CD4-positive, alpha-beta T cell treated with Interleukin-4 for 4 hours (primary cell): ENCODE data around the gene EEIG1.
A peak's percentile ranks its signal among the peaks of the same experiment; 100 is the strongest.

Experiments
- DNase-seq: peaks from one replicate; pipeline ENCODE4 v3.0.0-alpha.2; 2020

The EEIG1 gene

DNA sequence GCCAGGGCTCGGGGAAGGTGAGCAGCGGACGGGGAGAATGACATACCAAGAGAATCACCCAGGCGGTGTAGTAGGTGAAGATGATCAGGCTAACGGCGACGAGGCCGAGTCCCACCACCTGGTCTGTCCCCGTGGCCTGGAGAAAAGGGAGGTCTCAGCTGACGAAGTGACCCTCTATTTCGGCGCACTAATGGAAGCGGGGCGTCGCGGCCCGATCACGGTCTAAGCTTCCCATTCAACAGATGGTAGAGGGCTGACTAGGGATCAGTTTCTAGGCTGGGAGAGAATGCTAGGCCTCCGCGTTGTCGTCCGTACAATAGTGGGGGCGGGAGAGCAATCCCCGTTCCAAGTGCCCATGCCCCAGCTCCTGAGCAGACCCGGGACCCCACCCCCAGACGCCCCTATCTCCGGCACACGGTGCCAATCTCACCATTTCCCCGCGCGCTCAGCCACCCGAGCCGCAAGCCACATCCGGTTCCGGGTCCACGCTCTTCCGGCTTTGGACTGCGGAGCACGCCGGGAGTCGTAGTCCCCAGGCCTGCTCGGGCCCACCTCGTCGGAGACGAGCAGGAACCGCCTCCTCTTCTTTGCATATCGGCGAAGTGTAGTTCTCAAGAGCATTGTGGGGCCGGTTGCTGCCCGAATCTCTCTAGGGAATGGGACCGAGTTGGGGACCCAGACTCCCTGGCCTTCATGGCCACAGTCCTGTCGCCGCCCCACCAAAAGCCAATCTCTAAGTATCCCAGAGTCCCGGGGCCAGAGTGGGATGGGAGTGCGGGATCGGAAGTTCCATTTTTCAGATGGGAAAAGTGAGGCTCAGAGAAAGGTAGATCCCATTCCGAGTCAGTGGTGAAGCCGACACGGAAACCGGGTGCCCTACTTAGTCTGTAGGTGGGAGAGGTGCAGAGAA lies 43.1 kb downstream of the EEIG1 start, which contains the start of gene DPM2:
Gene DPM2, minus strand, starts transcription at position 467 of the 910 bp plus-strand sequence. Its CDS starts 34 bp downstream, at position 433.
- peak; percentile 84 for DNase-seq

DNA sequence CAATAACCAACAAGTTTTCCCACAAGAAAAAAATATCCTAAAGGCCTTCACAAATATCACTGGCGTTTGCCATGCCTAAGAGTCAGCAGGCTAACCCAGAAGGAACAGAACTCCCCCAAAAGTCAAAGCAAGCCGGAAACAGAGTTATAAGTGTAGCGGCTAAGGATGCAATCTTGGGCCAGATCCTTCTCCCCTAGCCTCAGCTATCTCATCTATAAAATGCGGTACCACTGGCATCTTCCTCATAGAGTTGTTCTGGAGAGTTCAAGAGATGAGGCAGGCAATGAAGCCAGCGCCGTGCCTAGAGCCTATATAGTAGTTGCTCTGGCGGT lies 43.8 kb downstream of the EEIG1 start:
- no peak for DNase-seq

DNA sequence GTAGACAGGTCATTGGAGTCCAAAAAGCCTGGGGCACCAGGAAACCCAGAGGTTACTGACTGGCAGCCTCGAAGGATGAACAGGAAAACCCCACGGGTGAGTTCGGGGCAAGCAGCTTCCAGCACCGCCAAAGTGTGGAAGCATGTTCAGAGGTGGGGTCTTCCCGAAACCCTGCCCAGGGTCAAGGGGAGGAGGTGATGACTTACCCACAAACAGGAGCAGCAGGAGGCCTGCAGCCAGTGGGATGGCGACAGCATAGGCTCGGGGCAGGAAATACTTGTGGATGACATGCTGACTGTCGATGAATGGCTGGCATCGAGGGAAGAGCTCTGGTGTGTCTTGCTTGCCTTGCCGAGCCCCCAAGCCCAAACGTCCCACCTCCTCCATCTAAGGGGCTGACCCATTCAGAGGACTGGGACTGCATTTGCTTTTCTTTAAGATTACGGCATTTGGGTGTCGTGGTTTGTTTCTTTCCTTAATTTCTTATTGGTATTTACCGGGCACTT lies 44.4 kb downstream of the EEIG1 start:
- DNase-seq: no peak

DNA sequence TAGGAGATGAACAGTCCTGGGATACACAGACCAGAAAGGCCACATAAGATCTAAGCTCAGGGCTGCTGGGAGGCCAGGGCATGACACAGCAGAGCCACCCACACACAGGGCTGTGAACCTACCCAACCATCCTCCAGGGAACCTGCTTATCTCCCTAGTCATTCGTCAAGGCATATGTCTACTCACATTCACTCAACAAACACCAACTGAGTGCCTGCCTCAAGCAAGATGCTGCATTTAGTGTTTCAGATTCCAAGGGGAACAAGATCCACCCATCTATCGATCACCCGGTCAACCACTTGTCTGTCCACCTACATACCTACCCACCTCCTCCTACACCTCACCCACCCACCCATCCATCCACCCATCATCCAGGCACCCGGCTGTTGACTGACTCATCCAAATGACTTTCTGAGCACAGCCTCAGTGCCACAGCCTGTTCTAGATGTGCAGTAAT lies 45.0 kb downstream of the EEIG1 start:
- no peak for DNase-seq

DNA sequence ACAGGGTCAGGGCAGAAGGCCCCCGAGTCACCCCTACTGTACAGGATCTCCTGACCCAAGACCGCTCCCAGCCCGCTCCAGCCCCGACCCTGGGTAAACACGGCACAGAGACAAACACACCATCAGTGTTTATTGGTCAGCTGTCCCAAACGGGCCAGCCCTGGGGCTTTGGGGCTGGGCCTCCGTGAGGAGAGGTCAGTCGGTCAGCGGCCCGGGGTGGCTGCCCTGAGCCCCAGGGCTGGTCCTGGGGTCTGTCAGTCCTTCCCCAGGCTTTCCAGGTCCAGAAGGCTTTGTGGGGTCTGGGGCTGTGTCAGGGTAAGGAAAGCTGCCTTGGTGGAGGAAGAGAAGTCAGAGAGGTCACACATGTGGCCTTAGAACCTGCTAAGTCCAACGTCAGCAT lies 45.8 kb downstream of the EEIG1 start:
- no peak for DNase-seq

DNA sequence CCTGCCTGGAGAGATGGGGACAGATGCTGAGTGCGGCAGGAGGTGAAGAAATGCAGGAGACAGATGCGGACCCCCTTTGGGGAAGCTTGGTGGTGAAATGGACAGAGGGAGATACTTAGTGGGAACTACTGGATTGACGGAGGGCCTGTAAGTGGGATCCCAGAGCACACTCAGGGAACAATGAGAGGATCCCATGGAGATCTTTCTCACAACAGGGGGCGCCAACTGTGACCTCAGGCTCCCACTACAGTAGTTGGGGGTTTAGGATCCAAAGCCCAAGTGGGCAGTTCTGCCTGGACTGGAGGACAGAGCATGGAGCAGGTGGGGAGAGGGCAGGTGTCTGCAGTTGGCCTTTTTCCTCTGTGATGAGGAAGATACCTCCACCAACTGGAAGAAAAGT lies 46.5 kb downstream of the EEIG1 start:
- DNase-seq: no peak

DNA sequence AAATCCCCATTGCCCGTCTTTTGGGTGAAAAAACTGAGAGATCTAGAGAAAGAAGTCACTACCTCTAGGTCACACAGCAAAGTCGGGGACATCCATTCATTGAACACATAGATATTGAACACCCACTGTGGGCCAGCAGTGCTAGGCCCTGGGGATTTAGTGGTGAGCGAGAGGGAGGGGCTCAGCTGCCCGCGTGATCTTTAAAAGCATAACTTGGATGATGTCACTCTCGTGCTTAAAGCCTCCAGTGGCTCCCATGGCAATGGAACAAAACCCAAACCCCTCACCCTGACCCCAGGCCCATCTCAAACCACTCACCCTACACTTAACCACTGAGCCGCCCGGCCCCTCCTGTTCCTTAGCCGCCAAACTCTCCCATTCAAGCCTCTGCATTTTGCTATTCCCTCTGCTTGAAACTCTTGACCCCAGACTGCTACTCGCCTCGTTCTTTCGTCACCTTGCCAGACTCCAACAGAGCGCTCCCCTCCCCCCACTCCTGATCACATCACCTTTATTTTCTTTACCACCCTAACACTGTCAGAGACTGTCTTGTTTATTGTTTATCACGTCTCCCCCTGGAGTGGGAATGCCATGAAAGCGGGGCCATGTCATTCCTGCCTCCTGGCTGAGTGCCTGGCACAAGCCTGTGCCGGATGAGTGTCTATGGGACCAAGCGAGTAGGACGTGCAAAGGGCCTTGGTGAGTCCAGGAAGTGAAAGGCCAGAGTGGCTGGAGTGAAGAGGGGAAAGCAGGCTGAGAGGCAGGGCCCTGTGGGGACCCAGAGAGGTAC lies 49.5 kb downstream of the EEIG1 start:
- DNase-seq: no peak
